ENCODE data around the gene RASSF5. TPM values are rescaled to one million over a fixed set of nuclear protein-coding genes. Genes with fewer than 3 reads are reported as not detected.
"Not testable (repeated sequence)": the region's sequence is repeated elsewhere in the genome, so short reads cannot be mapped to it uniquely, and the experiment has no call there.

RASSF5 gene
- total RNA-seq, 4 donors from 2014 or later = 6.6 to 23.0 (median 10.5) TPM

DNA sequence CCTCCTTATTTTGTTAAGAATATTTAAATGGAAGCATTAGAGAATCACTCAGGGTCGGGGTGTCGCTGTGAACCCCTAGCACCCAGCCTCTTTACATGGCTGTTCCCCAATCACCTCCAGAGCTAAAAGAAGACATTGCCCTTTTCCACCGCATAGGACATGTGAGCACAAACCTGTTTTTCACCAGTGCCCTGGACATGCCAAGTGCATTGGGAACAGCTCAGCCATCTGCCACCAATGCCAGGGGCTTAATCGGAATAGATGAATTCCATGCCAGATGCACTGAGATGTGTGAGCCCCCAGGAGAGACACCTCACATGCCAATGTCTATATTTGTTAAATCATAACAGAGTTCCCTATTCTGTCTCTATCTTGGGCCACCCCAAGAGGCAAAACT lies 71.6 kb downstream of the RASSF5 start:
- Histone ChIP-seq H3K27me3 (no peaks in the 10 kb centered on the region), H3K36me3 (peaks cover 0 to 18% (median under 1%) of the 10 kb centered on the region in 4 donors), H3K4me3 (no peak overlapping the region), H3K4me1 (peaks cover 10 to 37% (median 32%) of the 10 kb centered on the region in 4 donors), H3K27ac (replicated peaks in 1 of 4) (no peak overlapping the region), H3K9me3 (no peaks in the 10 kb centered on the region)
- TF ChIP-seq, protein P1, sequence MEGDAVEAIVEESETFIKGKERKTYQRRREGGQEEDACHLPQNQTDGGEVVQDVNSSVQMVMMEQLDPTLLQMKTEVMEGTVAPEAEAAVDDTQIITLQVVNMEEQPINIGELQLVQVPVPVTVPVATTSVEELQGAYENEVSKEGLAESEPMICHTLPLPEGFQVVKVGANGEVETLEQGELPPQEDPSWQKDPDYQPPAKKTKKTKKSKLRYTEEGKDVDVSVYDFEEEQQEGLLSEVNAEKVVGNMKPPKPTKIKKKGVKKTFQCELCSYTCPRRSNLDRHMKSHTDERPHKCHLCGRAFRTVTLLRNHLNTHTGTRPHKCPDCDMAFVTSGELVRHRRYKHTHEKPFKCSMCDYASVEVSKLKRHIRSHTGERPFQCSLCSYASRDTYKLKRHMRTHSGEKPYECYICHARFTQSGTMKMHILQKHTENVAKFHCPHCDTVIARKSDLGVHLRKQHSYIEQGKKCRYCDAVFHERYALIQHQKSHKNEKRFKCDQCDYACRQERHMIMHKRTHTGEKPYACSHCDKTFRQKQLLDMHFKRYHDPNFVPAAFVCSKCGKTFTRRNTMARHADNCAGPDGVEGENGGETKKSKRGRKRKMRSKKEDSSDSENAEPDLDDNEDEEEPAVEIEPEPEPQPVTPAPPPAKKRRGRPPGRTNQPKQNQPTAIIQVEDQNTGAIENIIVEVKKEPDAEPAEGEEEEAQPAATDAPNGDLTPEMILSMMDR (IDR thresholded peaks at IDR 0.05) = no peak
- TF ChIP-seq POLR2A (IDR thresholded peaks at IDR 0.05; ENCODE audit: low read depth) (no peak), POLR2AphosphoS5 (IDR thresholded peaks at IDR 0.05) (no peak), EP300 (IDR thresholded peaks at IDR 0.05) (no peak)
- DNase-seq (ENCODE audit: extremely low spot score) = no peak
- intact Hi-C loops (cut with DNase I) = no loop called here
- WGBS = 94% methylated on average over 4 of the region's 4 CpGs

GRCh38 chr1:206579747-206580437 lies 72.6 kb downstream of the RASSF5 start:
- DNase-seq (ENCODE audit: extremely low spot score) = peak; percentile 94
- peaks cover 0 to 28% (median 9%) of the 10 kb centered on the region in 4 donors for H3K36me3 ChIP-seq
- no peak overlapping the region for H3K4me3 ChIP-seq
- TF ChIP-seq POLR2AphosphoS5 (IDR thresholded peaks at IDR 0.05) = peak; percentile 11 to 39
- peak; percentile 5 for TF ChIP-seq POLR2A (IDR thresholded peaks at IDR 0.05; ENCODE audit: low read depth)
- TF ChIP-seq, protein P1 (IDR thresholded peaks at IDR 0.05) = no peak
- no peak for TF ChIP-seq EP300 (IDR thresholded peaks at IDR 0.05)
- no peaks in the 10 kb centered on the region for H3K9me3 ChIP-seq
- H3K27ac ChIP-seq (replicated peaks in 1 of 4) = peak overlapping the region in 2 of 4 donors; percentile 32 to 50
- H3K27me3 ChIP-seq = no peaks in the 10 kb centered on the region
- intact Hi-C loops (cut with DNase I) = no loop called here
- 79% methylated on average over 11 of the region's 11 CpGs for WGBS
- peaks cover 9 to 34% (median 32%) of the 10 kb centered on the region in 4 donors for H3K4me1 ChIP-seq

GRCh38 chr1:206580438-206581113 lies 73.2 kb downstream of the RASSF5 start:
- peaks cover 4 to 28% (median 25%) of the 10 kb centered on the region in 4 donors for H3K4me1 ChIP-seq
- no peaks in the 10 kb centered on the region for H3K27me3 ChIP-seq
- intact Hi-C loops (cut with DNase I) = no loop called here
- peaks cover 0 to 34% (median 13%) of the 10 kb centered on the region in 4 donors for H3K36me3 ChIP-seq
- H3K4me3 ChIP-seq = no peak overlapping the region
- H3K9me3 ChIP-seq = no peaks in the 10 kb centered on the region
- WGBS = 92% methylated on average over 7 of the region's 8 CpGs
- DNase-seq (ENCODE audit: extremely low spot score) = no peak
- TF ChIP-seq EP300 (IDR thresholded peaks at IDR 0.05) (no peak), POLR2AphosphoS5 (IDR thresholded peaks at IDR 0.05) (no peak), POLR2A (IDR thresholded peaks at IDR 0.05; ENCODE audit: low read depth) (no peak)
- TF ChIP-seq, protein P1 (IDR thresholded peaks at IDR 0.05) = no peak
- peak overlapping the region in 2 of 4 donors; percentile 32 to 50 for H3K27ac ChIP-seq (replicated peaks in 1 of 4)

DNA sequence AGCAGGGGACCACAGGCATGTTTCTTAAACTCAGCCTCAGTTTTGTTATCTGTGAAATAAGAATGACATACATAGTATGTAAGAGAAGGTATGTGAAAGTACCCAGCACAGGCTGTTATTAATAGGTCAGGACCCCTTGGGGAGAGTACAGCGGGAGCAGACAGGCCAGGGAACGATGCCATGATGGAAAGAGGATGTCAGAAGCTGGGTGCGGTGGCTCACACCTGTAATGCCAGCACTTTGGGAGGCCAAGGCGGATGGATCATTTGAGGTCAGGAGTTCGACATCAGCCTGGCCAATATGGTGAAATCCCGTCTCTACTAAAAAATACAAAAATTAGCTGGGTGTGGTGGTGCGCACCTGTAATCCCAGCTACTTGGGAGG lies 73.8 kb downstream of the RASSF5 start:
- H3K27me3 ChIP-seq; DNase-seq (ENCODE audit: extremely low spot score); intact Hi-C loops (cut with DNase I); H3K4me3 ChIP-seq; H3K9me3 ChIP-seq; H3K27ac ChIP-seq (replicated peaks in 1 of 4): not testable (repeated sequence)
- H3K4me1 ChIP-seq = peaks cover 0 to 22% (median 21%) of the 10 kb centered on the region in 4 donors
- H3K36me3 ChIP-seq = peaks cover 0 to 40% (median 18%) of the 10 kb centered on the region in 4 donors
- WGBS = 99% methylated on average over 7 of the region's 7 CpGs

- H3K4me1 ChIP-seq = peaks cover 0 to 18% (median 16%) of the 10 kb centered on the region in 4 donors
- DNase-seq (ENCODE audit: extremely low spot score) = no peak
- no peak for TF ChIP-seq POLR2A (IDR thresholded peaks at IDR 0.05; ENCODE audit: low read depth)
- TF ChIP-seq POLR2AphosphoS5 (IDR thresholded peaks at IDR 0.05) = no peak
- TF ChIP-seq, protein P1 (IDR thresholded peaks at IDR 0.05) = no peak
- no peak for TF ChIP-seq EP300 (IDR thresholded peaks at IDR 0.05)
- no peak overlapping the region for H3K27ac ChIP-seq (replicated peaks in 1 of 4)
- no peaks in the 10 kb centered on the region for H3K9me3 ChIP-seq
- WGBS = 70% methylated on average over 10 of the region's 10 CpGs
- intact Hi-C loops (cut with DNase I) = no loop called here
- H3K36me3 ChIP-seq = peaks cover 0 to 44% (median 23%) of the 10 kb centered on the region in 4 donors
- H3K27me3 ChIP-seq = no peaks in the 10 kb centered on the region
- no peak overlapping the region for H3K4me3 ChIP-seq
These were observed 74.2 kb downstream of the RASSF5 start for GRCh38 chr1:206581571-206581981.
